Ishikawa (cell line): ENCODE results near the gene LINS1.

Experiments
- CEBPB ChIP-seq: IDR thresholded peaks from 2 replicates; pipeline ENCODE4 v1.6.1; 2012
- CREB1 ChIP-seq: IDR thresholded peaks from 2 replicates; pipeline ENCODE4 v1.6.1; 2012; ENCODE audit warnings: low read depth
- EGR1 ChIP-seq: IDR thresholded peaks from 2 replicates; pipeline ENCODE4 v1.6.1; 2012
- EP300 ChIP-seq: IDR thresholded peaks from 2 replicates; pipeline ENCODE4 v1.6.1; 2012; ENCODE audit warnings: borderline replicate concordance
- FOXM1 ChIP-seq: IDR thresholded peaks from 2 replicates; pipeline ENCODE4 v1.6.1; 2012; ENCODE audit warnings: low read depth, borderline replicate concordance
- MAX ChIP-seq: IDR thresholded peaks from 2 replicates; pipeline ENCODE4 v1.6.1; 2012
- NFIC ChIP-seq: IDR thresholded peaks from 2 replicates; pipeline ENCODE4 v1.6.1; 2012
- RAD21 ChIP-seq: IDR thresholded peaks from 2 replicates; pipeline ENCODE4 v1.6.1; 2012; ENCODE audit warnings: low read depth
- REST ChIP-seq: IDR thresholded peaks from 2 replicates; pipeline ENCODE4 v1.6.1; 2012; ENCODE audit warnings: low read depth, mild to moderate bottlenecking
- TAF1 ChIP-seq: IDR thresholded peaks from 2 replicates; pipeline ENCODE4 v1.6.1; 2012; ENCODE audit warnings: low read depth, mild to moderate bottlenecking
- TCF12 ChIP-seq: IDR thresholded peaks from 2 replicates; pipeline ENCODE4 v1.6.1; 2012; ENCODE audit warnings: low read depth
- TEAD4 ChIP-seq: IDR thresholded peaks from 2 replicates; pipeline ENCODE4 v1.6.1; 2012
- USF1 ChIP-seq: IDR thresholded peaks from 2 replicates; pipeline ENCODE4 v1.6.1; 2012
- YY1 ChIP-seq: IDR thresholded peaks from 2 replicates; pipeline ENCODE4 v1.6.1; 2012; ENCODE audit warnings: low read depth
- ZBTB7A ChIP-seq: IDR thresholded peaks from 2 replicates; pipeline ENCODE4 v1.6.1; 2012; ENCODE audit warnings: low read depth

Gene LINS1

GRCh38 chr15:100558771-100559254 lies 43.2 kb downstream of the LINS1 start:
- TF ChIP-seq REST = no peak
- no peak for TF ChIP-seq RAD21
- no peak for TF ChIP-seq CREB1
- no peak for TF ChIP-seq NFIC
- no peak for TF ChIP-seq YY1
- no peak for TF ChIP-seq USF1
- TF ChIP-seq FOXM1 = no peak

- no peak for TF ChIP-seq ZBTB7A
- no peak for TF ChIP-seq EGR1
- TF ChIP-seq YY1 = no peak
- no peak for TF ChIP-seq FOXM1
- TF ChIP-seq CEBPB = no peak
- no peak for TF ChIP-seq EP300
- TF ChIP-seq NFIC = no peak
These were observed 48.5 kb downstream of the LINS1 start for GRCh38 chr15:100553468-100553867.

GRCh38 chr15:100547961-100548360 lies 54.0 kb downstream of the LINS1 start:
- TF ChIP-seq REST (no peak), NFIC (no peak), CEBPB (no peak), YY1 (no peak), TAF1 (no peak)

- TF ChIP-seq CEBPB = no peak
These were observed 57.0 kb downstream of the LINS1 start for GRCh38 chr15:100544946-100545345.

GRCh38 chr15:100544338-100544841 lies 57.6 kb downstream of the LINS1 start:
- no peak for TF ChIP-seq YY1

- TF ChIP-seq TCF12 (no peak), CREB1 (no peak), FOXM1 (no peak), MAX (no peak), CEBPB (no peak), TAF1 (no peak), TEAD4 (no peak), ZBTB7A (no peak), YY1 (no peak)
These were observed 59.7 kb downstream of the LINS1 start for GRCh38 chr15:100542290-100542689.

GRCh38 chr15:100537331-100537730 lies 64.7 kb downstream of the LINS1 start:
- TF ChIP-seq REST = no peak
- no peak for TF ChIP-seq ZBTB7A
- no peak for TF ChIP-seq FOXM1
- no peak for TF ChIP-seq CREB1
- TF ChIP-seq TCF12 = no peak
- no peak for TF ChIP-seq USF1
- TF ChIP-seq TAF1 = no peak
- no peak for TF ChIP-seq YY1
- TF ChIP-seq EP300 = no peak
